IMR-90 (cell line): ENCODE results near the gene MED26. TPM values are rescaled to one million over a fixed set of nuclear protein-coding genes. Genes with fewer than 3 reads are reported as not detected.
A peak's percentile ranks its signal among the peaks of the same experiment; 100 is the strongest.

ENCODE experiments used
- ATAC-seq: fragments of 200-7000 bp; cut with Tn5 transposase; 2 replicates; pipeline ENCODE4 v1.9.1; 2020; ENCODE audit warnings: low read depth, mild to moderate bottlenecking, moderate library complexity
- BruUV-seq: library from RNA; stranded (reverse); fragments of 400-500 nt; replicated peaks from 2 replicates; lab custom pipeline; 2021; lab: Mats Ljungman, UMichigan
- CTCF ChIA-PET: fragments of 300-600 bp; formaldehyde crosslinking; extraction: SDS; loops from one replicate; lab custom pipeline; 2021; ENCODE audit warnings: antibody characterized with exemption; lab: Yijun Ruan, JAX
- POLR2A ChIA-PET: fragments of 300-600 bp; sonication (Branson Sonifier 250); formaldehyde crosslinking; loops from one replicate; lab custom pipeline; 2022; ENCODE audit warnings: antibody characterized with exemption; ENCODE audit not compliant: unreplicated experiment; lab: Charles Lee
- DNase-seq: peaks from one replicate; pipeline ENCODE4 v3.0.0; 2013
- H2AFZ ChIP-seq: replicated peaks from 2 replicates; pipeline ENCODE3; 2013; ENCODE audit warnings: low read length, mild to moderate bottlenecking; ENCODE audit not compliant: poor library complexity
- H2AK5ac ChIP-seq: 2 replicates; pipeline ENCODE4 v1.6.1; 2013; ENCODE audit warnings: low read depth, low read length, inconsistent platforms
- H2AK9ac ChIP-seq: replicated peaks from 2 replicates; pipeline ENCODE3; 2013; ENCODE audit warnings: mild to moderate bottlenecking, low read depth, low read length, moderate library complexity; ENCODE audit not compliant: poor library complexity
- H2BK120ac ChIP-seq: 2 replicates; pipeline ENCODE4 v1.6.1; 2013; ENCODE audit warnings: low read depth, low read length, inconsistent platforms
- H2BK15ac ChIP-seq: 3 replicates; pipeline ENCODE4 v1.6.1; 2013; ENCODE audit warnings: low read depth, low read length, inconsistent platforms
- H2BK20ac ChIP-seq: 2 replicates; pipeline ENCODE4 v1.6.1; 2013; ENCODE audit warnings: low read depth, mild to moderate bottlenecking, inconsistent platforms, low read length, moderate library complexity
- H2BK5ac ChIP-seq: 2 replicates; pipeline ENCODE4 v1.6.1; 2013; ENCODE audit warnings: mild to moderate bottlenecking, low read depth, low read length, inconsistent platforms; ENCODE audit not compliant: poor library complexity, severe bottlenecking
- H3K14ac ChIP-seq: replicated peaks from 2 replicates; pipeline ENCODE4 v1.6.1; 2013; ENCODE audit warnings: low read depth, low read length, inconsistent platforms
- H3K18ac ChIP-seq: 2 replicates; pipeline ENCODE4 v1.6.1; 2013; ENCODE audit warnings: low read depth, low read length, control low read depth
- H3K23ac ChIP-seq: 2 replicates; pipeline ENCODE4 v1.6.1; 2013; ENCODE audit warnings: low read depth, low read length, inconsistent platforms
- H3K27ac ChIP-seq: 2 replicates; pipeline ENCODE4 v1.5.1; 2013; ENCODE audit warnings: mild to moderate bottlenecking, control low read depth, low read length; ENCODE audit not compliant: insufficient read depth
- H3K27me3 ChIP-seq: 2 replicates; pipeline ENCODE4 v1.6.1; 2013; ENCODE audit warnings: low read length; ENCODE audit not compliant: control insufficient read depth, insufficient read depth
- H3K36me3 ChIP-seq: 2 replicates; pipeline ENCODE4 v1.6.1; 2013; ENCODE audit warnings: low read length, mixed read lengths; ENCODE audit not compliant: control insufficient read depth, insufficient read depth
- H3K4ac ChIP-seq: 2 replicates; pipeline ENCODE4 v1.6.1; 2013; ENCODE audit warnings: low read depth, low read length, inconsistent platforms
- H3K4me1 ChIP-seq: 2 replicates; pipeline ENCODE4 v1.6.1; 2013; ENCODE audit warnings: low read length, mixed read lengths; ENCODE audit not compliant: control insufficient read depth, insufficient read depth
- H3K4me2 ChIP-seq: 2 replicates; pipeline ENCODE4 v1.6.1; 2013; ENCODE audit warnings: low read depth, mild to moderate bottlenecking, control low read depth, low read length, moderate library complexity
- H3K4me3 ChIP-seq: 2 replicates; pipeline ENCODE4 v1.5.1; 2013; ENCODE audit warnings: low read depth, mild to moderate bottlenecking, control low read depth, low read length, moderate library complexity; ENCODE audit not compliant: insufficient read depth
- H3K56ac ChIP-seq: 2 replicates; pipeline ENCODE4 v1.6.1; 2013; ENCODE audit warnings: low read length, inconsistent platforms; ENCODE audit not compliant: insufficient read depth; ENCODE audit errors: extremely low read depth
- H3K79me1 ChIP-seq, 2 experiments: 2 replicates each; pipeline ENCODE4 v1.6.1; 2013; ENCODE audit warnings: low read length in 2 of 2, inconsistent platforms in 1 of 2, low read depth in 1 of 2
- H3K9ac ChIP-seq: 2 replicates; pipeline ENCODE4 v1.6.1; 2013; ENCODE audit warnings: low read depth, low read length, control low read depth
- H3K9me1 ChIP-seq: 2 replicates; pipeline ENCODE4 v1.6.1; 2013; ENCODE audit warnings: low read length, inconsistent platforms; ENCODE audit not compliant: insufficient read depth
- H3K9me3 ChIP-seq: 2 replicates; pipeline ENCODE4 v1.6.1; 2013; ENCODE audit warnings: low read length; ENCODE audit not compliant: control insufficient read depth, insufficient read depth
- H4K20me1 ChIP-seq: 2 replicates; pipeline ENCODE4 v1.6.1; 2013; ENCODE audit warnings: low read length, inconsistent platforms; ENCODE audit not compliant: insufficient read depth
- H4K5ac ChIP-seq: 2 replicates; pipeline ENCODE4 v1.6.1; 2013; ENCODE audit warnings: mild to moderate bottlenecking, low read depth, low read length, control low read depth
- H4K8ac ChIP-seq, 2 experiments: 2 replicates each; pipeline ENCODE4 v1.6.1; 2013; ENCODE audit warnings: low read depth in 2 of 2, low read length in 2 of 2, control low read depth in 1 of 2, inconsistent platforms in 1 of 2
- H4K91ac ChIP-seq: 2 replicates; pipeline ENCODE4 v1.6.1; 2013; ENCODE audit warnings: low read depth, low read length, inconsistent platforms; ENCODE audit not compliant: insufficient read depth
- CHD1 ChIP-seq: IDR thresholded peaks from 2 replicates; pipeline ENCODE4 v1.6.1; 2012; ENCODE audit warnings: low read depth, low read length, improper control_type of control experiment
- CTCF ChIP-seq: conservative IDR thresholded peaks from 2 replicates; pipeline ENCODE4 v1.5.1; 2012; ENCODE audit warnings: mild to moderate bottlenecking, low read depth, low read length, improper control_type of control experiment
- MAFK ChIP-seq: IDR thresholded peaks from 2 replicates; pipeline ENCODE4 v1.6.1; 2012; ENCODE audit warnings: low read depth, low read length, improper control_type of control experiment
- RAD21 ChIP-seq: IDR thresholded peaks from 2 replicates; pipeline ENCODE4 v1.6.1; 2012; ENCODE audit warnings: low read length, improper control_type of control experiment
- SMC3 ChIP-seq: fragments of 150-350 bp; IDR thresholded peaks from 2 replicates; pipeline ENCODE4 v1.6.1; 2016; ENCODE audit warnings: low read depth, mild to moderate bottlenecking, antibody characterized with exemption, low read length, moderate library complexity
- WGBS, 2 experiments: methylation state at CpG; one replicate each; pipeline versions ENCODE4 v1.1.5 to v1.1.7; 2013; ENCODE audit warnings: missing lambda C conversion rate in 2 of 2; ENCODE audit not compliant: insufficient read length in 1 of 2; ENCODE audit errors: extremely low coverage in 2 of 2; 5-methylcytosine and 5-hydroxymethylcytosine counted together
- dilution Hi-C: fragments of 300-500 bp; cut with HindIII; formaldehyde crosslinking; loops from one replicate; pipeline ENCODE4 v1.14.3; 2018; ENCODE audit warnings: low sequenced_read_pairs; ENCODE audit not compliant: unreplicated experiment
- in situ Hi-C: fragments of 300-500 bp; cut with MboI; formaldehyde crosslinking; loops from 3 replicates; pipeline ENCODE4 v1.14.3; 2019; ENCODE audit warnings: low sequenced_read_pairs, inconsistent platforms, mixed read lengths
- intact Hi-C: fragments of 100-400 bp; cut with micrococcal nuclease; formaldehyde crosslinking; loops from 2 replicates; pipeline ENCODE4 v1.10.0; 2022
- polyA plus RNA-seq, 3 experiments: library from polyadenylated mRNA; depleted of rRNA; stranded (reverse); fragments of >200 nt; gene quantifications; 2 replicates each; pipeline ENCODE4 v1.2.3, GENCODE V29; 2012; ENCODE audit warnings: low replicate concordance in 1 of 3
- total RNA-seq: library from RNA; depleted of rRNA; stranded (reverse); fragments of >200 nt; gene quantifications from 2 replicates; pipeline ENCODE4 v1.2.3, GENCODE V29; 2012

Gene MED26
- total and polyA plus RNA-seq, 2 of the 4 experiments (the other 2 are of a cell fraction) = 2.0 to 4.0 TPM

DNA sequence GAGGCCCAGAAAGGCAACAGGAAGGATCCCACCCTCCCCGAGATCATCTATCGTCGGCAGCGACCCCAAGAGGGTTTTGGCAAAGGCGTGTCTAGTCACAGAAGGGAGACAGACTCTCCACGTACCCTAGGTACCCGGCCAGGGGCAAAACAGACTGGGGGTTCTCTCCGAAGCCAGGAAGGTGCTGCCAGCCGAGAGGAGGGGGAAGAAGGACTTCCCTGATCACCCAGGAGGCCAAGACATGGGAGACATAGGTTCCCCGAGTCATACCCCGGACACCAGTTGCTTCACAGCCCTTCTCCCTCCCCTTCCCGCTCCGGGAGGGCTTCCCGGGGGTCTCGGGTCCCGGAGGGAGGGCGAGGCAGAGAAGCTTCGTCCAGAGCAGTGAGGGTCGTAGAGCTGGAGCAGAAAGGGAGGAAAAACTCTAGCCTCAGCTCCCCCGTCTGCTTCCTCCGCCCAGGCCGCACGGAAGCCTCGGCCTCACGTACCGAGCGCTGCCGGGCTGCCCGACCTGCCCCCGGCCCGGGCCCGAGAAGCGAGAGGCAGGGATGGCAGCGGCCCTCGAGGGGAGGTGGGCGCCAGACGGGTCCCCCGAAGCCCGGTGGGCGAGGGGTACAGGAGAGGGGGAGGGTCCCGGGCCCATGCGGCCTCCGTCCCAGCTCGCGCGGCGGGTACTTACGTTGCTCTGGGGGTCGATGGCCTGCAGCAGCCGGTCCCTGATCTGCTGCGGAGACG, 644 bp downstream of the MED26 start:
- H4K8ac ChIP-seq = 0 out of 4 replicates have a peak overlapping the region, but pooled peaks of 1 of the 2 experiments have one; percentile 3
- ChIA-PET CTCF (no interaction called here), POLR2A (interaction anchor here (1.0 kb wide), 1 partner anchor 33 kb away, joined by 5 read pairs; the partner anchor contains the start of gene TMEM38A)
- H3K4me3 ChIP-seq = peak overlapping the region; percentile 81
- H2BK15ac ChIP-seq = no peak overlapping the region
- peaks cover 64% of the 10 kb centered on the region for H4K20me1 ChIP-seq
- H3K27me3 ChIP-seq = no peaks in the 10 kb centered on the region
- H3K4me1 ChIP-seq = 0 out of 2 replicates have a peak, but pooled peaks cover 2% of the 10 kb centered on the region
- no TSS peak for BruUV-seq
- 1% methylated on average over 22 of the region's 52 CpGs; no CpG with 5 or more reads in 1 of the 2 experiments for WGBS, 2 experiments
- peak overlapping the region; percentile 93 for H3K4me2 ChIP-seq
- peak overlapping the region; percentile 69 for H2AFZ ChIP-seq
- no peak overlapping the region for H2BK120ac ChIP-seq
- H3K79me1 ChIP-seq = peaks cover 9 to 71% of the 10 kb centered on the region in 2 experiments
- peak overlapping the region; percentile 96 for H2AK9ac ChIP-seq
- peak overlapping the region; percentile 93 for H3K9ac ChIP-seq
- no peak overlapping the region; the same call in 1 of the 2 replicates for H4K5ac ChIP-seq
- H3K9me3 ChIP-seq = no peaks in the 10 kb centered on the region
- H3K56ac ChIP-seq = peak overlapping the region; percentile 26; the same call in 1 of the 2 replicates
- TF ChIP-seq RAD21 (0 out of 2 replicates have a peak, but pooled peaks have one; percentile 14), CTCF (0 out of 2 replicates have a peak, but pooled peaks have one; percentile 6), SMC3 (no peak), CHD1 (peak; percentile 100), MAFK (no peak)
- H3K36me3 ChIP-seq = peaks cover 18% of the 10 kb centered on the region
- dilution Hi-C loops (no loop called here), in situ Hi-C loops (loop anchor here (5.0 kb wide), 1 partner anchor 45 kb away; no protein-coding TSS in a partner anchor), intact Hi-C loops (loop anchor here (5.0 kb wide), 1 partner anchor 55 kb away; the partner anchor contains the start of gene SLC35E1)
- H2BK5ac ChIP-seq = peak overlapping the region; percentile 11
- no peak overlapping the region for H2BK20ac ChIP-seq
- no peak for ATAC-seq
- no peak overlapping the region for H3K18ac ChIP-seq
- H3K23ac ChIP-seq = peak overlapping the region; percentile 93
- peak overlapping the region; percentile 68 for H2AK5ac ChIP-seq
- no peak for DNase-seq
- H3K27ac ChIP-seq = peak overlapping the region; percentile 65
- no peak overlapping the region; the same call in 1 of the 2 replicates for H4K91ac ChIP-seq
- peaks cover 2% of the 10 kb centered on the region; the same call in 1 of the 2 replicates for H3K9me1 ChIP-seq
- H3K14ac ChIP-seq = peak overlapping the region; percentile 50; the same call in 1 of the 2 replicates
- H3K4ac ChIP-seq = peak overlapping the region; percentile 19
